Karpas-422 (cell line): ENCODE results near the gene AFAP1. TPM values are rescaled to one million over a fixed set of nuclear protein-coding genes. Genes with fewer than 3 reads are reported as not detected.

Experiments used
- DNase-seq: peaks from one replicate; pipeline ENCODE4 v3.0.0-alpha.2; 2015
- H2AFZ ChIP-seq: fragments of 200-600 bp; sonication (generic); 2 replicates; pipeline ENCODE4 v1.6.1; 2014; ENCODE audit warnings: antibody characterized with exemption, low read length, mixed read lengths
- H3K27ac ChIP-seq: fragments of 200-600 bp; sonication (generic); 2 replicates; pipeline ENCODE4 v1.5.1; 2014; ENCODE audit warnings: mild to moderate bottlenecking, low read length, moderate library complexity
- H3K27me3 ChIP-seq: fragments of 200-600 bp; sonication (generic); 2 replicates; pipeline ENCODE4 v1.6.1; 2014; ENCODE audit warnings: low read length, mixed read lengths
- H3K36me3 ChIP-seq: fragments of 200-600 bp; sonication (generic); 2 replicates; pipeline ENCODE4 v1.6.1; 2014; ENCODE audit warnings: low read length, mixed read lengths; ENCODE audit not compliant: insufficient read depth
- H3K4me1 ChIP-seq: fragments of 200-600 bp; sonication (generic); 2 replicates; pipeline ENCODE4 v1.6.1; 2014; ENCODE audit warnings: mild to moderate bottlenecking, low read length, mixed read lengths
- H3K4me2 ChIP-seq: fragments of 200-600 bp; sonication (generic); 2 replicates; pipeline ENCODE4 v1.6.1; 2014; ENCODE audit warnings: low read length, low read depth, mild to moderate bottlenecking; ENCODE audit not compliant: poor library complexity, severe bottlenecking
- H3K4me3 ChIP-seq: fragments of 200-600 bp; sonication (generic); 2 replicates; pipeline ENCODE4 v1.5.1; 2014; ENCODE audit warnings: mild to moderate bottlenecking, antibody characterized with exemption, low read length, mixed read lengths
- H3K79me2 ChIP-seq: fragments of 200-600 bp; sonication (generic); 2 replicates; pipeline ENCODE4 v1.6.1; 2014; ENCODE audit warnings: mild to moderate bottlenecking, low read length, mixed read lengths
- H3K9ac ChIP-seq: fragments of 200-600 bp; sonication (generic); 2 replicates; pipeline ENCODE4 v1.6.0; 2014; ENCODE audit warnings: low read length
- H3K9me2 ChIP-seq: fragments of 200-600 bp; sonication (generic), shearing (Covaris generic); replicated peaks from 2 replicates; pipeline ENCODE4 v1.6.0; 2014; ENCODE audit warnings: mild to moderate bottlenecking, low read length, moderate library complexity; ENCODE audit not compliant: insufficient read depth
- H3K9me3 ChIP-seq: fragments of 300-700, 200-600 bp; sonication (generic); 2 replicates; pipeline ENCODE4 v1.6.1; 2014; ENCODE audit warnings: low read length, mixed read lengths
- H4K20me1 ChIP-seq: fragments of 200-600 bp; sonication (generic); 2 replicates; pipeline ENCODE4 v1.6.1; 2014; ENCODE audit warnings: mild to moderate bottlenecking, antibody characterized with exemption, low read length, low read depth; ENCODE audit not compliant: insufficient read depth
- total RNA-seq: library from RNA; depleted of rRNA; stranded (reverse); fragments of >200 nt; shearing (Covaris generic); gene quantifications from 2 replicates; pipeline ENCODE4 v1.2.3, GENCODE V29; 2014; ENCODE audit warnings: low replicate concordance

The AFAP1 gene
- total RNA-seq, 1 experiment from 2014 or later: not detected

DNA sequence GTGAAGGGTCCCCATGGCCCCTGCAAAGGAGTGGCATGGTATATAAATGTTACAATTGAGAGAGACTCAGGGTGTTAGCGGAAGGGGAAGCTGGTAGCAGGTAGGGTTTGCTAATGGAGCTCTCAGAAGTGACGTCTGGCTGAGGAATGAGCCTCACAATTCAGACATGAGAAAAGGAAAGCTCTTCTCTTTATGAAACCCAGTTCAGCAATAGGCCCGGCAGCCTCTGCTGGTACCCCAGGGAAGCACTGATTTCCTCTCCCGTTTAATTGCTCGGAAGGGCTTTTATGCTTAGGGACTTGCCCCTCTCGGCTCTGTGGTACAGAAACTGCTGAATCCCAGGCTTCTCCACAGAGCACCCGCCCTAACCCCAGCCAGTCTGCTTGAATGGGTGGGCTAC, 19.4 kb upstream of the AFAP1 start:
- Histone ChIP-seq H3K9ac (no peak overlapping the region), H3K4me3 (no peak overlapping the region), H2AFZ (no peak overlapping the region), H3K4me2 (no peak overlapping the region), H3K36me3 (no peaks in the 10 kb centered on the region), H4K20me1 (no peaks in the 10 kb centered on the region), H3K4me1 (peaks cover 6% of the 10 kb centered on the region), H3K27ac (no peak overlapping the region), H3K79me2 (no peaks in the 10 kb centered on the region), H3K27me3 (no peaks in the 10 kb centered on the region), H3K9me2 (no peaks in the 10 kb centered on the region), H3K9me3 (no peaks in the 10 kb centered on the region)
- DNase-seq: no peak

DNA sequence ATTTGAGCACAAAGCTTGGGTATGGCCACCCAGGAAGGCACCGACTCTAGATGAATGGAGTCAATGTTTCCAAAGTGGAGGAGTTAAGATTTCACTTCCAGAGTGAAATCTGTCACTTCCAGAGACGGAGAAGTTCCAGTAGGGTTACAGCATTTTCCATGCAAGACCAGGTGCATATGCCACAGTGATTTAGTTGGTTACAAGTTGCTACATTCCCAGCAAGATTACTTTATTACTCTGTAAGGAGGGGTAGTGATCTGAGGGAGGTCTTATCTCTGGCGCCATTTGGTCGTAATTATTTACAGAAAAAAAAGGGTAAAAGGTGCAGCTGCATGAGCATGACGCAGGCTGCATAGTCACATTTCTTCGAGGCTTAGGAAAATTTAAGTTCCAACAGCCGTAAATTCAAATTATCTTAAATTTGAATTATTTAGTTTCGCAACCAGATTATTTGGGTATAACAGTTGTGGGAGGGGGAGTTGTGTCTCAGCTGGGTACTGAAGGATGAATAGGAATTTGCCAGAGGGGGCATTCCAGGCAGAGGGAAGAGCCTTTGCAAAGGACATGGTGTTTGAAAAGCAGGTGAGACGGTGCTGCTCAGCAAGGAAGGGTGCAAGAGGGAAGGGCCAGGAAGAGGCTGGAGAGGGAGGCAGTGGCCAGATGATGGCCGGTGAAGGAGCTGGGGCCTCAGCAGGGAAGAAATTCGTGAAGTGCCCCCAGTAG, 17.4 kb upstream of the AFAP1 start:
- DNase-seq: no peak
- Histone ChIP-seq H3K27ac (no peak overlapping the region), H3K9ac (no peak overlapping the region), H3K27me3 (no peaks in the 10 kb centered on the region), H3K4me3 (no peak overlapping the region), H3K9me3 (no peaks in the 10 kb centered on the region), H3K79me2 (no peaks in the 10 kb centered on the region), H4K20me1 (no peaks in the 10 kb centered on the region), H3K36me3 (no peaks in the 10 kb centered on the region), H3K9me2 (no peaks in the 10 kb centered on the region), H3K4me2 (no peak overlapping the region), H3K4me1 (peaks cover 6% of the 10 kb centered on the region), H2AFZ (no peak overlapping the region)

DNA sequence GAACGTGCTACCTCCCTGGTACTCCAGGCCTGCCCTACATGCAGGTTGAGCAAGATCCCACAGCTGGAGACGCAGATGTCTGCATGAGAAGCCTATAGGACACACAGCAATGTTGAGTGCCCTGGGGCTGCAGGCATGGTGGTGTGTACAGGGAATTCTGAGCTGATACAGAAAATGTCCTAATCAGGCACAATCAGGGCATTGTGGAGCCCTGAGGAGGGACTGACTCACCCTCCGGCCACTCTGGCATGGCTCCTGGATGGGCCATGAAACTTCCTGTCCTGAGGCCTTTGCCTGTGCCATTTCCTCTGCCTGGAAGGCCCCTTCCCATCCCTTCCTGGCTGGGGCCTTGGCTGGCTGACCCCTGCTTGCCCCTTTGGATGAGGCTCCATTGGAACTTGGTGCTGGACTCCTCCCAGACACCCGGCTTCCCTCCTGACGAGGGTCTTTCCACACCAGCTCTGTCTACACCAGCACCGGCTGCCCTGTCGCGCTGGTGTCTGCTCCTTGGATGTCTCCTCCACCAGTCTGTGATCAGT, 16.7 kb upstream of the AFAP1 start:
- no peak overlapping the region for H3K27ac ChIP-seq
- H4K20me1 ChIP-seq: no peaks in the 10 kb centered on the region
- H3K9me3 ChIP-seq: no peaks in the 10 kb centered on the region
- H3K9ac ChIP-seq: no peak overlapping the region
- no peaks in the 10 kb centered on the region for H3K27me3 ChIP-seq
- no peak overlapping the region for H3K4me3 ChIP-seq
- H3K36me3 ChIP-seq: no peaks in the 10 kb centered on the region
- H3K4me1 ChIP-seq: peaks cover 6% of the 10 kb centered on the region
- H2AFZ ChIP-seq: no peak overlapping the region
- no peaks in the 10 kb centered on the region for H3K9me2 ChIP-seq
- H3K79me2 ChIP-seq: no peaks in the 10 kb centered on the region
- no peak for DNase-seq
- no peak overlapping the region for H3K4me2 ChIP-seq

DNA sequence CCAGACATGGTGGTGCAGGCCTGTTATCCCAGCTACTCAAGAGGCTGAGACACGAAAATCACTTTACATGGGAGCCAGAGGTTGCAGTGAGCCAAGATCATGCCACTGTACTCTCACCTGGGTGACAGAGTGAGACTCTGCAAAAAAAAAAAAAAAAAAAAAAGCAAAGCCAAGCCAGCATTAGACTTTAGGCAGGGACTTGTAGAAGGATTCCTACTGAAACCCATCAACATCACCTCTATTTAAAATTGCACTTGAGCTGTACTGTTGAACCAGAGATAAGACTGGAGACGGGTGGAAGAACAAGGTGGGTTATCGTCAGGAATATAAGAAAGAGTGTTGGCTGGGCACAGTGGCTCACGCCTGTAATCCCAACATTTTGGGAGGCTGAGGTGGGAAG, 15.7 kb upstream of the AFAP1 start:
- no peaks in the 10 kb centered on the region for H3K27me3 ChIP-seq
- H3K79me2 ChIP-seq: no peaks in the 10 kb centered on the region
- no peaks in the 10 kb centered on the region for H3K36me3 ChIP-seq
- no peaks in the 10 kb centered on the region for H3K9me2 ChIP-seq
- no peaks in the 10 kb centered on the region for H3K9me3 ChIP-seq
- no peak overlapping the region for H3K27ac ChIP-seq
- H3K4me3 ChIP-seq: no peak overlapping the region
- no peak overlapping the region for H3K4me2 ChIP-seq
- DNase-seq: no peak
- H3K9ac ChIP-seq: no peak overlapping the region
- H4K20me1 ChIP-seq: no peaks in the 10 kb centered on the region
- no peaks in the 10 kb centered on the region for H3K4me1 ChIP-seq
- H2AFZ ChIP-seq: no peak overlapping the region

DNA sequence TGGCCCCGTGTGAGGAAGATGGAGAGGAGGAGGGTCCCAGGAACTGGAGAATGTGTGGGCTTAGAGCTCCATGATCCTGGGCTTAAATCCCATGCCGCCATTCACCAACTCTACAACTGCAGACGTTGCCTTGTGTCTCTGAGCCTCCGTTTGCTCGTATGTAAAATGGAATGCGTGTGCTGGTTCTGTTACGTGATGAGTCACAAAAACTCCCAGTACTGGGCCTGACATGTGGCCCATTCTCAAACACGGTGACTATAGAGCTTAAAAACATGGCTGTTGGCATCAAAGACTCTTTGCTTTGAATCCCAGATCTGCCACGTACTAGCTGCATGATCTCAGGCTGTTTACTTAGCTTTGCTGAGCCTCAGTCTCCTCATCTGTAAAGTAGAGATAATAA, 13.0 kb upstream of the AFAP1 start:
- Histone ChIP-seq H2AFZ (no peak overlapping the region), H3K27me3 (no peaks in the 10 kb centered on the region), H3K9me3 (no peaks in the 10 kb centered on the region), H3K9me2 (no peaks in the 10 kb centered on the region), H3K4me1 (no peaks in the 10 kb centered on the region), H4K20me1 (no peaks in the 10 kb centered on the region), H3K9ac (no peak overlapping the region), H3K27ac (no peak overlapping the region), H3K36me3 (no peaks in the 10 kb centered on the region), H3K4me3 (no peak overlapping the region), H3K79me2 (no peaks in the 10 kb centered on the region), H3K4me2 (no peak overlapping the region)
- no peak for DNase-seq

DNA sequence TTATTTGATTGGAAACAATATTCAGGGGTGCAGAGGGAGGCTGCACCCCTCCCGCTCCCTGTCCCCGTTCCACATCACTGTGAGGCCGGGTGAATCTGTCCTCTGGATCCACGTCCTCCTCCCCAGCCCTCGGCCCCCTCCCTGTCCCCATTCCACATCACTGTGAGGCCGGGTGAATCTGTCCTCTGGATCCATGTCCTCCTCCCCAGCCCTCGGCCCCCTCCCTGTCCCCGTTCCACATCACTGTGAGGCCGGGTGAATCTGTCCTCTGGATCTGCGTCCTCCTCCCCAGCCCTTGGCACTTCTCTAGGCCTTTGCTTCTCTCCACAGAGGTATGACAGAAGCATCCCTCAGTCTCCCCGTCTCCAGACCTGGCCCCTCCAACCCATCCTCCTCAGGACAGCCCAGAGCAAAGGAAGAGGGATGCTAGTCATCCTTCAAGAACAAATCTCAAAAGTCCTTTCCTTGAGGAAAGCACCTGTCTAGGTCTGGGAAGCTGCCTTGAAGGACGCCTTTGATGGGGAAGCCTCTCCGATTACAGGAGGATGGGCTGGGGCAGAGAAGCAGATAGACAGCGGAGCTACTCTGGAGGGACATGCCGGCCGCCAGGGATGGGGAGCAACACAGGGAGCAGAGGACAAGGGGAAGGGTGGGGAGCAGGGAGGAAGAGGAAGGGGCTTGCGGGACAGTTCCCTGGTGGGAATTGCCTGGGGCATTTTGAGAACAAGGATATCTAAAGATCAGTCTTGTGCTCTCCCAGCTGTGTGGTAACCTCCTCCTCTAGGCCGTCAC, 10.8 kb upstream of the AFAP1 start:
- H3K79me2 ChIP-seq: no peaks in the 10 kb centered on the region
- H3K27me3 ChIP-seq: no peaks in the 10 kb centered on the region
- H3K4me2 ChIP-seq: no peak overlapping the region
- H3K9me2 ChIP-seq: no peaks in the 10 kb centered on the region
- no peak overlapping the region for H3K9ac ChIP-seq
- no peaks in the 10 kb centered on the region for H3K4me1 ChIP-seq
- H3K36me3 ChIP-seq: no peaks in the 10 kb centered on the region
- no peaks in the 10 kb centered on the region for H3K9me3 ChIP-seq
- no peak overlapping the region for H2AFZ ChIP-seq
- no peak for DNase-seq
- H4K20me1 ChIP-seq: no peaks in the 10 kb centered on the region
- H3K27ac ChIP-seq: no peak overlapping the region
- H3K4me3 ChIP-seq: no peak overlapping the region

DNA sequence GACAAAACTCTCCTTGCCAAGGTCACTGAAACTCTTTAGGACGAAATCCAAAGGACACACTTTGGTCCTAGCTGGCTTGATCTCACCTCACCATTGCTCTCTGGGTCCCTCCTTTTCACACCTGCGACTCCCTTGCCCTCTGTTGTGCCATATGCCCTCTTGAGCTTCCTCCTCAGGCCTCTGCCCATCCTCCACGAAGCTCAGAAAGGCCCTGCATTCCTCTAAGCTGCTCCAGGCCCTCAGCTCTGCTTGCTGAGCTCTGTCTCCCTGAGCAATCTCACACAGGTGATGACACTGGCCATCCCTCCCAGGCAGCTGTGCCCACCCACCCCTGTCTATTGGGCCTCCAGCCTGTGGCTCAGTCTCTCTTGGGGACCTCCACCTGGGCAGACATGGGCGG, 10.1 kb upstream of the AFAP1 start:
- H2AFZ ChIP-seq: no peak overlapping the region
- no peaks in the 10 kb centered on the region for H3K27me3 ChIP-seq
- H3K27ac ChIP-seq: no peak overlapping the region
- H3K9me3 ChIP-seq: no peaks in the 10 kb centered on the region
- H3K9me2 ChIP-seq: no peaks in the 10 kb centered on the region
- no peak overlapping the region for H3K9ac ChIP-seq
- H3K4me2 ChIP-seq: no peak overlapping the region
- no peaks in the 10 kb centered on the region for H3K36me3 ChIP-seq
- no peaks in the 10 kb centered on the region for H3K79me2 ChIP-seq
- DNase-seq: no peak
- no peak overlapping the region for H3K4me3 ChIP-seq
- H3K4me1 ChIP-seq: no peaks in the 10 kb centered on the region
- no peaks in the 10 kb centered on the region for H4K20me1 ChIP-seq

DNA sequence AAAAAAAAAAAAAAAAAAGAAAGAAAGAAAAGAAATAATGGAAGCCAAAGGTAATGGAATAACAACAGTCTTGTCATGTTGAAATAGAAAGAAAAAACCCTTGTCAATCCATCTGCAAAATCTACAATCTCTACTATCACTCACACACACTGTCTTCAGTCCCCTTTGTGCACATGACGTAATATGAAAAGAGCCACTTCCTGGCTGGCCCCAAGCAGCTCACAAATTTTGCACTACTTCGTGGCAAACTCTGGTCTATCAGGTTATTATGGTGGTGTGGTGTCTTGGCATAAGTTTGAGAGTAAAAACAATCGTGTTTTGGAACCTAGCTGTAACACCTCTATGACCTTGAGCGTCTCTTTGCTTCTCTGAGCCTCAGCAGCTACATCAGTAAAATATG, 8.3 kb upstream of the AFAP1 start:
- Histone ChIP-seq H3K27me3 (no peaks in the 10 kb centered on the region), H3K9me2 (no peaks in the 10 kb centered on the region), H3K9me3 (no peaks in the 10 kb centered on the region), H3K4me3 (no peak overlapping the region), H3K79me2 (no peaks in the 10 kb centered on the region), H3K9ac (no peak overlapping the region), H4K20me1 (no peaks in the 10 kb centered on the region), H3K4me2 (no peak overlapping the region), H2AFZ (no peak overlapping the region), H3K36me3 (no peaks in the 10 kb centered on the region), H3K4me1 (no peaks in the 10 kb centered on the region), H3K27ac (no peak overlapping the region)
- no peak for DNase-seq
